ENCODE data around the gene MAP3K3.

DNA sequence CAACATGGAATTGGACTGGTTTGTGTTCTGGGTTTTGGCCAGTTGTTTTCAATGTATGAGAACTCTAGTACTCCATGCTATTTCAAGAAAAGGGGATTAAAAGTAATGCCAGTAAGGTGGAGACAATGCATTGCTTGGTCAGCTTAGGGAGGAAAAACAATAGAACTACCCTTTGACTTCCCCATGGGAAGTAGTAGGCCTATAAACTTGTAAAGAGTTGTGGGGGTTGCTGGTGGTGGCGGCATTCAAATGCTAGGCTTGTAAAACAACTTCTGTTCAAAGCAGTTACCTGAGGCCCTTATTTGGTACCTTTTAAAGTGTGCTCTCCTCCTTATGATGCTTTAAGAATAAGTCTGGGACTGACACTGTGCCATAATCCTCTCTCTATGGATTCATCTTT, 9.4 kb downstream of the MAP3K3 start:
- TF ChIP-seq, protein P1, sequence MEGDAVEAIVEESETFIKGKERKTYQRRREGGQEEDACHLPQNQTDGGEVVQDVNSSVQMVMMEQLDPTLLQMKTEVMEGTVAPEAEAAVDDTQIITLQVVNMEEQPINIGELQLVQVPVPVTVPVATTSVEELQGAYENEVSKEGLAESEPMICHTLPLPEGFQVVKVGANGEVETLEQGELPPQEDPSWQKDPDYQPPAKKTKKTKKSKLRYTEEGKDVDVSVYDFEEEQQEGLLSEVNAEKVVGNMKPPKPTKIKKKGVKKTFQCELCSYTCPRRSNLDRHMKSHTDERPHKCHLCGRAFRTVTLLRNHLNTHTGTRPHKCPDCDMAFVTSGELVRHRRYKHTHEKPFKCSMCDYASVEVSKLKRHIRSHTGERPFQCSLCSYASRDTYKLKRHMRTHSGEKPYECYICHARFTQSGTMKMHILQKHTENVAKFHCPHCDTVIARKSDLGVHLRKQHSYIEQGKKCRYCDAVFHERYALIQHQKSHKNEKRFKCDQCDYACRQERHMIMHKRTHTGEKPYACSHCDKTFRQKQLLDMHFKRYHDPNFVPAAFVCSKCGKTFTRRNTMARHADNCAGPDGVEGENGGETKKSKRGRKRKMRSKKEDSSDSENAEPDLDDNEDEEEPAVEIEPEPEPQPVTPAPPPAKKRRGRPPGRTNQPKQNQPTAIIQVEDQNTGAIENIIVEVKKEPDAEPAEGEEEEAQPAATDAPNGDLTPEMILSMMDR (IDR thresholded peaks at IDR 0.05): no peak
- TF ChIP-seq POLR2A (IDR thresholded peaks at IDR 0.05) (no peak), EP300 (IDR thresholded peaks at IDR 0.05) (no peak)

Measured in tibial nerve (tissue), 4 donors.